ENCODE results near the gene ACKR4. TPM values are rescaled to one million over a fixed set of nuclear protein-coding genes. Genes with fewer than 3 reads are reported as not detected.

ACKR4 gene
- total RNA-seq, 4 donors from 2014 or later = not detected

DNA sequence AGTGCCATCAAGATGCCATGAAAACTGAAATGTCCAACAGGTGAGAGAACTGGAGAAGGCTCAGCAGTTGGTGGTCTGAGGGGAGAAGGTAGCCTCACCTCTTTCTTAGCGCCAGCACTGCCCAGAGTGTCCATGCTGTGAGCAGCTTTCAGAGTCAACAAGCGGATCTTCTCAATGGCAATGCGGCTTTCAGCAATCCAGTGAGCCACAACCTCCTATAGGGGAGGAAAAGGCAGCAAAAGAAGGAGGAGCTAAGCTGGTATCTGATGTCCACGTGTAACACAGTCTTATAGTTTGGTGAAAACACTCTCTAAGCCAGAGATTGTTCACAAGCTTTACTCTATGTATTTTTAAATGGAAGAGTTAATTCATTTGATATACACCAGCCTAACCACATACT is 36.1 kb upstream of the ACKR4 start:
- H3K27ac ChIP-seq = no peak overlapping the region
- no peaks in the 10 kb centered on the region for H3K9me3 ChIP-seq
- in situ Hi-C loops (cut with MboI; ENCODE audit: low sequenced_read_pairs in 4 of 4) (no loop called here), intact Hi-C loops (cut with DNase I; ENCODE audit: low total_unique reads) (no loop called here)
- no peaks in the 10 kb centered on the region for H3K27me3 ChIP-seq
- no peak overlapping the region for H3K4me3 ChIP-seq
- no peak for DNase-seq
- no peak for TF ChIP-seq POLR2A (IDR thresholded peaks at IDR 0.05)
- TF ChIP-seq CTCF (IDR thresholded peaks at IDR 0.05 in 4 of 5, conservative IDR thresholded peaks at IDR 0.05 in 1 of 5) = no peak
- no peak for ATAC-seq
- H3K4me1 ChIP-seq = no peaks in the 10 kb centered on the region
- peaks cover 0 to 24% of the 10 kb centered on the region in 2 donors for H3K36me3 ChIP-seq

DNA sequence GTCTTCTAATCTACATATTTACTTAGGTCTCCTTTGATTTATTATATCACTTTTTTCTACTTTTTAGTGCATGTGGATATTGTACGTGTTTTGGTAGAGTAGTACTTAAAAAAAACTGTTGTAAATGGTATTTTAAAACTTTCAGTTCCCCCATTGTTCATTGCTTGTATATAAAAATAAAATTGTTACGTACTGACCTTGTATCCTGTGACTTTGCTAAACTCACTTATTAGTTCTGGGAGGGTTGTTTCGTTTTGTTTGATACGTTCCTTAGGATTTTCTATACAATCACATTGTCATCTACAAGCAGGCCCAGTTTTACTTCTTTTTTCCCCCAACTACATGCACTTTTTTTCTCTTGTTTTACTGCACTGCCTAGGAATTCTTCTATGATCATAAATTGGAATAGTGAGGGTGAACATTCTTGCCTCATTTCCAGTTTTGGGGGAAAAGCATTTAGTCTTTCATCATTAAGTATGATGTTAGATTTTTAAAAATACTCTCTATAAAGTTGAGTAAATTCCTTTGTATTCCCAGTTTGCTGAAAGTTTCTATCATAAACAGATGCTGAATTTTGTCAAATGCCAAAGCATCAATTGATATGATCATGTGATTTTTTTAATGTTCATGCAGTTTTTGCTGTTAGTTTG is 33.5 kb upstream of the ACKR4 start:
- no peak for DNase-seq
- Histone ChIP-seq H3K9me3 (no peaks in the 10 kb centered on the region), H3K4me1 (no peaks in the 10 kb centered on the region), H3K4me3 (no peak overlapping the region), H3K27ac (no peak overlapping the region), H3K36me3 (peaks cover 0 to 20% of the 10 kb centered on the region in 2 donors), H3K27me3 (no peaks in the 10 kb centered on the region)
- no peak for ATAC-seq
- TF ChIP-seq POLR2A (IDR thresholded peaks at IDR 0.05) (no peak), CTCF (IDR thresholded peaks at IDR 0.05 in 4 of 5, conservative IDR thresholded peaks at IDR 0.05 in 1 of 5) (no peak)
- intact Hi-C loops (cut with DNase I; ENCODE audit: low total_unique reads) (no loop called here), in situ Hi-C loops (cut with MboI; ENCODE audit: low sequenced_read_pairs in 4 of 4) (no loop called here)

GRCh38 chr3:132564070-132564465 is 33.0 kb upstream of the ACKR4 start:
- no peaks in the 10 kb centered on the region for H3K27me3 ChIP-seq
- TF ChIP-seq POLR2A (IDR thresholded peaks at IDR 0.05) (no peak), CTCF (IDR thresholded peaks at IDR 0.05 in 4 of 5, conservative IDR thresholded peaks at IDR 0.05 in 1 of 5) (no peak)
- in situ Hi-C loops (cut with MboI; ENCODE audit: low sequenced_read_pairs in 4 of 4) = no loop called here
- no peak overlapping the region for H3K27ac ChIP-seq
- DNase-seq (no peak), ATAC-seq (no peak)
- intact Hi-C loops (cut with DNase I; ENCODE audit: low total_unique reads) = no loop called here
- H3K4me1 ChIP-seq = no peaks in the 10 kb centered on the region
- peaks cover 0 to 15% of the 10 kb centered on the region in 2 donors for H3K36me3 ChIP-seq
- H3K4me3 ChIP-seq = no peak overlapping the region
- no peaks in the 10 kb centered on the region for H3K9me3 ChIP-seq

DNA sequence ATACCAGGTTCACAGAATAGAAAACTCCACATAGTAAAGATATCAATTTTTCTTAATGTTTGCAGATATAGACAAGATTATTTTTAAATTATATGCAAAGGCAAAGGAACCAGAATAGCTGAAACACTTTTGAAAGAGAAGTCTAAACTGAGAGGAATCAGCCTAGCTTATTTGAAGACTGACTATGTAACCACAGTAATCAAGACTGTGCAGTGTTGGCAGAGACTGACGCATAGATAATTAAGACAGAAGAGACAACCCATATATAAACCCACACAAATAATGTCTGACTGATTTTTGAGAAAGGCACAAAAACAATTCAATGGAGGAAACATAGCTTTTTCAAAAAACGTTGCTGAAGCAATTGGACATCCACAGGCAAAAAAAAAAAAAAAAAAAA is 28.6 kb upstream of the ACKR4 start:
- H3K27ac ChIP-seq = no peak overlapping the region
- TF ChIP-seq CTCF (IDR thresholded peaks at IDR 0.05 in 4 of 5, conservative IDR thresholded peaks at IDR 0.05 in 1 of 5) (no peak), POLR2A (IDR thresholded peaks at IDR 0.05) (no peak)
- peaks cover 0 to 17% of the 10 kb centered on the region in 2 donors for H3K36me3 ChIP-seq
- in situ Hi-C loops (cut with MboI; ENCODE audit: low sequenced_read_pairs in 4 of 4) = no loop called here
- intact Hi-C loops (cut with DNase I; ENCODE audit: low total_unique reads) = no loop called here
- DNase-seq = no peak
- no peak overlapping the region for H3K4me3 ChIP-seq
- H3K27me3 ChIP-seq = no peaks in the 10 kb centered on the region
- H3K4me1 ChIP-seq = no peaks in the 10 kb centered on the region
- ATAC-seq = no peak
- no peaks in the 10 kb centered on the region for H3K9me3 ChIP-seq

- H3K4me1 ChIP-seq = no peaks in the 10 kb centered on the region
- no peak overlapping the region for H3K4me3 ChIP-seq
- in situ Hi-C loops (cut with MboI; ENCODE audit: low sequenced_read_pairs in 4 of 4) = no loop called here
- DNase-seq = no peak
- no peaks in the 10 kb centered on the region for H3K9me3 ChIP-seq
- H3K27ac ChIP-seq = no peak overlapping the region
- TF ChIP-seq CTCF (IDR thresholded peaks at IDR 0.05 in 4 of 5, conservative IDR thresholded peaks at IDR 0.05 in 1 of 5) = no peak
- no peak for TF ChIP-seq POLR2A (IDR thresholded peaks at IDR 0.05)
- intact Hi-C loops (cut with DNase I; ENCODE audit: low total_unique reads) = no loop called here
- H3K36me3 ChIP-seq = peaks cover 0 to 24% of the 10 kb centered on the region in 2 donors
- no peaks in the 10 kb centered on the region for H3K27me3 ChIP-seq
- no peak for ATAC-seq
Measured at GRCh38 chr3:132569153-132569552, 27.9 kb upstream of the ACKR4 start.

All from gastrocnemius medialis (tissue), 4 donors.